ENCODE measurements around the gene COL11A2. TPM values are rescaled to one million over a fixed set of nuclear protein-coding genes. Genes with fewer than 3 reads are reported as not detected.
A peak's percentile ranks its signal among the peaks of the same experiment; 100 is the strongest.

Gene COL11A2
- polyA plus RNA-seq, 1 of the 3 experiments (the other 2 are of a cell fraction), result 0.99 TPM

- CTCF ChIA-PET, result interaction anchor here (0.7 to 3.7 kb wide), 16 partner anchors 9 to 272 kb away, joined by 3 to 50 read pairs (median 6); partner anchors contain the start of gene RING1
- H3K27me3 ChIP-seq (ENCODE audit: insufficient read depth), result no peaks in the 10 kb centered on the region
- H3K27ac ChIP-seq (ENCODE audit: low read depth in 2 of 2, low read length in 1 of 2), result no peak overlapping the region
- 92% methylated on average over 6 of the region's 6 CpGs for WGBS (ENCODE audit: low lambda C conversion rate)
- H3K9me3 ChIP-seq, result no peaks in the 10 kb centered on the region
- H3K79me2 ChIP-seq (ENCODE audit: insufficient read depth), result peaks cover 57% of the 10 kb centered on the region
- POLR2A ChIA-PET, result interaction anchor here (0.6 kb wide), 1 partner anchor 78 kb away, joined by 3 read pairs; the partner anchor contains the start of gene B3GALT4
- no peak for DNase-seq
- H3K4me3 ChIP-seq (ENCODE audit: low read depth in 2 of 2, low read length in 1 of 2), result peak overlapping the region in 1 of 2 experiments; percentile 82; a peak in 2 of 4 replicates
- peaks cover 11% of the 10 kb centered on the region for H3F3A ChIP-seq (replicated peaks; ENCODE audit: insufficient read depth)
- no peak overlapping the region for H2AFZ ChIP-seq (ENCODE audit: low read depth)
- H4K20me1 ChIP-seq (ENCODE audit: insufficient read depth), result peaks cover 26% of the 10 kb centered on the region
- H3K4me1 ChIP-seq (ENCODE audit: control insufficient read depth in 1 of 2, insufficient read depth in 2 of 2, low read depth in 1 of 2, low read length in 1 of 2), result peaks cover 11 to 27% of the 10 kb centered on the region in 2 experiments; a peak in 2 of 4 replicates
- peaks cover 32 to 53% of the 10 kb centered on the region in 2 experiments for H3K36me3 ChIP-seq (replicated peaks in 1 of 2; ENCODE audit: control insufficient read depth in 1 of 2, insufficient read depth in 2 of 2, low read length in 1 of 2)
- H3K4me2 ChIP-seq, result peak overlapping the region; percentile 98; the same call in 1 of the 2 replicates
- H3K9ac ChIP-seq, result no peak overlapping the region
- TF ChIP-seq FOXM1 (IDR thresholded peaks at IDR 0.05; ENCODE audit: low read depth), result no peak
- TF ChIP-seq USF1 (IDR thresholded peaks at IDR 0.05; ENCODE audit: borderline replicate concordance, low read depth), result no peak
- TF ChIP-seq SIN3A (IDR thresholded peaks at IDR 0.05; ENCODE audit: borderline replicate concordance, low read depth, low read length), result no peak
- no peak for TF ChIP-seq GABPA (IDR thresholded peaks at IDR 0.05; ENCODE audit: low read depth)
- TF ChIP-seq FOSL2 (IDR thresholded peaks at IDR 0.05; ENCODE audit: borderline replicate concordance, low read depth), result no peak
- no peak for TF ChIP-seq ELF1 (IDR thresholded peaks at IDR 0.05)
- no peak for TF ChIP-seq RCOR1 (IDR thresholded peaks at IDR 0.05; ENCODE audit: low read length)
- no peak for TF ChIP-seq POLR2AphosphoS5 (IDR thresholded peaks at IDR 0.05; ENCODE audit: low read depth, low read length)
- no peak for TF ChIP-seq SMC3 (IDR thresholded peaks at IDR 0.05; ENCODE audit: low read depth, low read length)
- TF ChIP-seq RAD21 (IDR thresholded peaks at IDR 0.05; ENCODE audit: low read length), result no peak
- no peak for TF ChIP-seq ZBTB33 (IDR thresholded peaks at IDR 0.05; ENCODE audit: borderline replicate concordance, low read depth)
- TF ChIP-seq PBX3 (IDR thresholded peaks at IDR 0.05), result no peak
- no peak for TF ChIP-seq REST (IDR thresholded peaks at IDR 0.05; ENCODE audit: low read depth, low read length)
- no peak for TF ChIP-seq FOXJ3 (CRISPR knock-in tag; IDR thresholded peaks at IDR 0.05)
- TF ChIP-seq RXRA (IDR thresholded peaks at IDR 0.05; ENCODE audit: borderline replicate concordance, low read depth), result no peak
- no peak for TF ChIP-seq TEAD4 (IDR thresholded peaks at IDR 0.05; ENCODE audit: borderline replicate concordance, insufficient read depth)
- TF ChIP-seq EZH2phosphoT487 (IDR thresholded peaks at IDR 0.05; ENCODE audit: borderline replicate concordance, low read depth), result no peak
- H3K9me2 ChIP-seq, result no peaks in the 10 kb centered on the region
These were observed 6.0 kb upstream of the COL11A2 start for GRCh38 chr6:33198159-33198852.

All from SK-N-SH (cell line).